Fibroblast of lung (primary cell): ENCODE measurements around the gene ZDHHC13.

ENCODE experiments used
- EZH2 ChIP-seq: IDR thresholded peaks from 2 replicates; pipeline ENCODE4 v1.5.1; 2012; ENCODE audit warnings: low read length, control low read depth, mild to moderate bottlenecking; ENCODE audit errors: missing control alignments
- TF ChIP-seq, protein P1 (sequence below), 2 donors: IDR thresholded peaks in 1 of 2; conservative IDR thresholded peaks in 1 of 2; 1 replicate in 1 of 2; 2 replicates in 1 of 2; pipeline ENCODE4 v1.5.1; 2011 to 2012; ENCODE audit warnings: low read length in 2 of 2, control low read depth in 1 of 2, inconsistent platforms in 1 of 2, low read depth in 1 of 2, mild to moderate bottlenecking in 1 of 2

DNA sequence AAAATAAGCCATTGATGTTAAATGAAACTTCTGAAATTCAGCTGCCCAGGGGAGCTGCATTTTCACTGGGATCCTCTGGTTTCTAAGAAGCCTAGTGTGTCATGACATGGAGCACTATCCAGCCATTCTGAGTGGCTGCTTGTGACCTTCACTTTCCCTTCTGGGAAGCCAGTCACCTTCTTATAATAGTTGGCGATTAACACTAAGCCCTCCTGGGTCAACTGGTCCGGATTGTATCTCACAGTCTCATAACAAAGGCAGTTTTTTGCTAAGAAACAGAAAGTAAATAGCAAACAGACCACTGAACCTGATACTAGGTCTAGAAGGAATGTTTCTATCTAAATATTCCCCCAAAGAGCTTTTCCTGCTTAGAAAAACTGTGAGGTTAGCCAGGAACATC, 76.9 kb downstream of the ZDHHC13 start:
- TF ChIP-seq, protein P1, sequence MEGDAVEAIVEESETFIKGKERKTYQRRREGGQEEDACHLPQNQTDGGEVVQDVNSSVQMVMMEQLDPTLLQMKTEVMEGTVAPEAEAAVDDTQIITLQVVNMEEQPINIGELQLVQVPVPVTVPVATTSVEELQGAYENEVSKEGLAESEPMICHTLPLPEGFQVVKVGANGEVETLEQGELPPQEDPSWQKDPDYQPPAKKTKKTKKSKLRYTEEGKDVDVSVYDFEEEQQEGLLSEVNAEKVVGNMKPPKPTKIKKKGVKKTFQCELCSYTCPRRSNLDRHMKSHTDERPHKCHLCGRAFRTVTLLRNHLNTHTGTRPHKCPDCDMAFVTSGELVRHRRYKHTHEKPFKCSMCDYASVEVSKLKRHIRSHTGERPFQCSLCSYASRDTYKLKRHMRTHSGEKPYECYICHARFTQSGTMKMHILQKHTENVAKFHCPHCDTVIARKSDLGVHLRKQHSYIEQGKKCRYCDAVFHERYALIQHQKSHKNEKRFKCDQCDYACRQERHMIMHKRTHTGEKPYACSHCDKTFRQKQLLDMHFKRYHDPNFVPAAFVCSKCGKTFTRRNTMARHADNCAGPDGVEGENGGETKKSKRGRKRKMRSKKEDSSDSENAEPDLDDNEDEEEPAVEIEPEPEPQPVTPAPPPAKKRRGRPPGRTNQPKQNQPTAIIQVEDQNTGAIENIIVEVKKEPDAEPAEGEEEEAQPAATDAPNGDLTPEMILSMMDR (conservative IDR thresholded peaks at IDR 0.05 in 1 of 2, IDR thresholded peaks at IDR 0.05 in 1 of 2; ENCODE audit: low read depth in 1 of 2, low read length in 2 of 2): no peak
- no peak for TF ChIP-seq EZH2
